GM18498 (cell line): ENCODE data around the gene ERCC2.

Experiments used
- ATAC-seq: cut with Tn5 transposase; IDR thresholded peaks from one replicate; pipeline ENCODE4 v1.9.1; 2021; ENCODE audit warnings: mild to moderate bottlenecking, moderate library complexity; ENCODE audit not compliant: unreplicated experiment

The ERCC2 gene

DNA sequence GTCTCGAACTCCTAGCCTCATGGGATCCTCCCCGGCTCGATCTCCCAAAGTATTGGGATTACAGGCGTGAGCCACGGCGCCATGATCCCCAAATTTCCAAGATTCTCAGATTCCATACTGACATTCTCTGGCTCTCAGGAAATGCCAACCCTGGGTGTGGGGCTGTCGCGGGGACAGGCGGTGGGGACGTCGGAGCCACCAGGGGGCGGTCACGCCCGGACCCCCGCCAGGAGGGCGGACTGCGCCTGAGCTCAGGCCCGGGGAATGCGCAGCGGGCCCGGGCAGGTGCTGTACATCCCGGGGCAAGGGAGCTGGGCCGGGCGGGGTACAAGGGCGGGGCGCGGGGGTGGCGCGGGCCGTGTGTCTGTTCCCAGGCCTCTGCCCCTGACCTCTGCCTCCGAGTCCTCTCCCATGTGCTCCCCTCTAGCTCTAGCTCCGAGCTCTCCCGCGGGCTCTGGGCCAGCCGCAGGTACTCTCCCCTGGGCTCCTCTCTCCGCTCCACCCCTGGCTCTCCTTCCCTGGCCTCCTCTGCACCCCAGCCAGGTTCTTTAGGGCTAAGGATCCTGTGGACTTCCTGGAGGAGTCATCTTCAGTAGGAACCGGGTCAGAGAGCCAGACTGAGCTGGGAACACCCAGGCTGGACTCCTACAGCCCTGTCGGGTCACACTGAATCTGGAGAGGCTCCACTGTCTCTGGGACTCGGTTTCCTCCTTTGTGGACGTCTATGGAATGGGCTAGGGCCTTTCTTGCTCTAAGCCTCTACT lies 32.1 kb upstream of the ERCC2 start:
- no peak for ATAC-seq

DNA sequence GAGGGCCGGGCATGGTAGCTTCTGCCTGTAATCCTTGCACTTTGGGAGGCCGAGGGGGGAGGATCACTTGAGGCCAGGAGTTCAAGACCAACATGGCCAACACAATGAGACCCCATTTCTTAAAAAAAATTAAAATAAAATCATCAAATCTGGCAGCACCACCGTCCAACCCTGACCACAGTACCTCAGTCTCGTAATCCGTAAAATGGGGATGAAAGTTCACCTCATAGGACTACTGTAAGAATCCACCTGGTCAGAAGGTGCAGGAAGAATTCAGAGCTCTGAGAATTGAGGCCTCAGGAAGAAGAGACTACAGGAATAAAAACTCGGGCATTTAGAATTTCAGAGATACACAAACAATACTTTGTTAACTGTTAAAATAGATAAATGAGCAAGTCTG lies 31.4 kb upstream of the ERCC2 start:
- ATAC-seq = no peak

DNA sequence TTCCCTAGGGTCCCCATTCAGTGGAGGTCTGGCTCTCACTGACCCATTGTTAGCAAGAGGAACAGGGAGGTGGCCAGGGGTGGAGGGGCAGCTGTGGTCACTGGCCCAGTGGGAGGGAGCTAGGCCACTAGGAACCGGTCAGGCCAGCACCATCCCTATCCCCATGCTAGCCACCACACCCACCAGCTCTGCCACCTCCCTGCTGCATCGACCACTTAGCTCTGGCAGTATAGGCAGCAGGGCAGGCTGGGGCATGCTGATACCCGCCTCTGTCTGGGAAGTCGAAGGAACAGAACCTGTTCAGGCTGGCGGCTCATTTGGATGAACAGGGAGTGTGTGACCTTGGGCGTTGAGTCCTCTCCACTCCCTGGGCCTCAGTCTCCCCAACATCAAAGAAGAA lies 29.8 kb upstream of the ERCC2 start:
- ATAC-seq = no peak

DNA sequence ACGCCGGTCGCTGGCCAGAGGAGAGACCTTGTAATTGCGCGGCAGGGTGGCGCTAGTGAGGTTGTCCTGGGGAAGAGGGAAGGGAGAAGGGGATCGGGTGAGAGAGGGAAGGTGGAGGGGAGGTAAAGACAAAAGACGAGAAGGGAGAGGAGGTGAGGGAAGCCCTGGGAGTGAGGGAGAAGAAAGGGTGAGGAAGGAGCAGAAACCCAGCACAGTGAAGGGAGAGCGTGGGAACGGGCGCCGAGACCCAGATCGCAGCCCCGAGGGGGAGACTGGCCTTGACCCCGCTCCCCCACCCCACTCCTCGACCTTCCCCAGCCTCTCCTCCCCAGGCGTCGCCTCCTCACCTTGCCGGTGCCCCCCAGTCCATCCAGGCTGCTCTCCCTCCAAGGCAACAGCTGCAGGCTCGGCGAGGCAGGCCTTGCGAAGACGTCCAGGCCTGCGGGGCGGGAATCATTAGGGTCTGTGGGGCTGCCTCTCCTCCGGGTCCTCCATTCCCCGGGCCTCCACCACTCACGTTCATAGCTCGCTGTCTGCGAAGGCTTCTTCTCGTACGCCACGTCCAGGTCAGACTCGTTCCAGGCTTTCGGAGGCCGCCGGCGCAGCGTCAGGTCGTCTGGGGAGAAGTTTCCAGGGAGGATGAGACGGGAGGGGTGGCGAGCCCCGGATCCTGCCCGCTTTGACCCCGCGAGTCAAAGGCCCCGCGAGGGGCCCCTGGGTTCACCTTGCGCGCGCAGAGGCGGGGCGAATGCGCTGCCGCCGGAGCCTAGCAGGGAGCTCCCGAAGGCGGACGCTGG lies 25.6 kb upstream of the ERCC2 start:
- no peak for ATAC-seq

DNA sequence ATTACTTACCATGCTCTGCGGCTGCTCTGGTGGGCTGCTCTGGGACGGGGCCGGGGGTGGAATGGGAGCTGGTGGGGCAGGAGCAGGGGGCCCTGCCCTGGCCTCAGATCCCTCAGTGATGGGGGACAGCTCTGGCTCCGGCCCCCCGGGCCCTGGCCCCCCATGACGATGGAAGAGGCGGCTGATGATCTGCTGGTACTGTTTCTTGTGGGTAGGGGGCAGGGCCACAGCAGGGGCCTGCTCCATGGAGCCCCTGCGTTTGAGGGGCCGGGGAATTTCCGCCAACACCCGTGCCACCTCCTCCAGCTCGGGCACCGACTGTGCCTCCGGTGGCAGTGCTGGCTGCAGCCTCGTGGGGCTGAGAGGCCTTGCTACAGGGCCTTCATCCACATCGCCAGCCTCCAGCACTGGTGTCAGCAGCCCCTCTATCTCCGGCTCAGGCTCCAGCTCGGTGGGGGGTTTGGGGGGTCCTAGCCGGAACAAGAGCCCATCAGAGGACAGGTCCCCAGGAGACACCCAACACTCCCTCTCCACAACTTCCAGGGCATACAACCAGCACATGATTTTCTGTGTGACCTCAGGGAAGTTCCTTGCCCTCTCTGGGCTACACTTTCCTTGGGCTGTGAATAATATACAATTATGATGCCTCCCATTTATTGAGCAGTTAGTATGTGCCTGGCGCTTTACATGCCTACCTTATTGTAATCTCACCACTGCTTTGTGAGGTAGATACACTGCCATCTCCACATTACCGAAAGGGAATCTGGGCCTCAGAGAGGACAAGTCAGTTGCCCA lies 21.7 kb upstream of the ERCC2 start:
- ATAC-seq = no peak

DNA sequence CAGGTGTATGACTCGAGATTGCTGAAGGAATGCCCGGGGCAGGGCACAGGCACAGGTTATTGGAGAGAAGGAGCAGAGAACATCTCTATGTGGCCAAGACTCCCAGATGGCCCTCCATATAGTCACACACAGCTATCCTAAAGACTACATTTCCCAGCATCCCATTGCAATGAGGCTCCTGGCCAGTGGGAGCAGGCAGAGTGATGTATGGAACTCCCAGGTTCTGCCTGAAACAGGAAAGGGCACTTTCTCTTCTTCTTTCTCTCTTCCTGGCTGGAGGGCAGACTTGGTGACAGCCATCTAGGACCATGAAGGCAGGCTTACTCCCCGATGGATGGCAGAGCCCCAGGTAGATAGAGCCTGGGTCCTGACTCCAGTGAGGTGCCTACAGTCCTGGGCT lies 21.0 kb upstream of the ERCC2 start:
- no peak for ATAC-seq

DNA sequence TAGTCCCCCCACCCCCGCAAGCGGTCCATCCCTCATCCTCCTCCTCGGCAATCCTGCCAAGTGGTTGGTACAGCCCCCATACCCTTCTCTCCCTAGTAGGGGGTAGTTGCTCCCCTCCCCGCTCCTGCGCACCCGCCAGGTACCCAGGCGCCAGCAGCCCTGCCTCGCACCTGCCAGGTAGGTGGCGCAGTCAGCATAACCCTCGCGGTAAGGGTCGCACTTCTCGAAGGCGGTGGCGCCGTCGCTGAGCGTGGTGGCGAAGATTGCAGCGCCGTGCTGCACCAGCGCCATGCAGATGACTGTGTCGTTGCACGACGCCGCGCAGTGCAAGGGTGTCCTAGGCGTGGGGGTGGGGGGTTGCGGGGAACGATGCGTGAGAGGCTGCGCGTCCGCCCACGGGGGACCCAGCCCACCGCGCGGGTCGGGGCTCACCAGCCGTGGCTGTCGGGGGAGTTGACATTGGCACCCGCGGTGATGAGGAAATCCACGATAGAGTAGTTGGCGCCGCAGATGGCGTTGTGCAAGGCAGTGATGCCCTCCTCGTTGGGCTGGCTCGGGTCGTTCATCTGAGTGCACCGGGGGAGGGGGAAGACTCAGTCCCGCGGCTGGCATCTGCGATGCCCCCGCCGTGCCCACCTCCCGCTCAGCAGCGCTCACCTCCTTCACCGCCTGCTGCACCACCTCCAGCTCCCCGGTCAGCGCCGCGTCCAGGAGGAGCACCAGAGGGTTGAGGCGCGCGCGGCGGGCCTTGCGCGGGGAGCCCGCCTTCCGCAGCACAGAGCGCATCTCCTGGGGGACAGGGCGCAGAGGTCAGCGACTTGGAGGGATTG lies 15.2 kb upstream of the ERCC2 start:
- no peak for ATAC-seq

DNA sequence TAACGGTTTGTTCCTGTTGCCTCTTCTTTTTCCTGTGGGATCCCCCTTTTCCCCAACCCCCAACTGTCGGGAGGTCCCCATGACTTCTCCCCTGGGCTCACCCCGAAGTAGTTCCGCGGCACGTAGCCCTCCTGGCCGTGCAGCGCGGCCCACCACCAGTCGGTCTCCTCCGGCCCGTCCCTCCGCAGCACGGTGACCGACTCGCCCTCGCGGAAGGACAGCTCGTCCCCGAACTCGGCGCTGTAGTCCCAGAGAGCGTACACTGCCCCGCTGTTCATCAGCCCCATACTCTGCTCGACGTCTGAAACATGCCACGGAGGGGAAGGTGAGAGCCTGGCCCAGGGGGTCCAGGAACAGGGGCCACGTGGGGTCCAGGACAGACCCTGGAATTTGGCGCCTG lies 12.1 kb upstream of the ERCC2 start:
- ATAC-seq = no peak

DNA sequence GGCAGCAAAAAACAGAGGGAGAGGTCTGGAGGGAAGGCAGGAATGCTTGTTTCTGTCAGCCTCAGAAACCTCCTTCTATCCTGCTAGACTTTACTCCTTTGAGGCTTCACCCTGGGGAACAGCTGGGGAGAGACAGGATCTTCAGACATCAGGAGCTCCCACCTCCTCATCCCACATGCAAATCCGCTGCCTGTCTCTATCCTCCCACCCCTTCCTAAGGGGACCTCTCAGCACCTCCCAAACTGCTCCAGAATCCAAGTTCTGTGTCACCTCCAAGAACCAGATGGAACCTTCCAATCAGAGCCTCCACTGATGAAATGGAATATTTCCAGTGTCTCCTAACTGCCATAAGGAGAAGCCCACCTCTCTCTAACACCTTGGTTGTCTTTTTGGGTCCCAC lies 9.7 kb upstream of the ERCC2 start:
- no peak for ATAC-seq

DNA sequence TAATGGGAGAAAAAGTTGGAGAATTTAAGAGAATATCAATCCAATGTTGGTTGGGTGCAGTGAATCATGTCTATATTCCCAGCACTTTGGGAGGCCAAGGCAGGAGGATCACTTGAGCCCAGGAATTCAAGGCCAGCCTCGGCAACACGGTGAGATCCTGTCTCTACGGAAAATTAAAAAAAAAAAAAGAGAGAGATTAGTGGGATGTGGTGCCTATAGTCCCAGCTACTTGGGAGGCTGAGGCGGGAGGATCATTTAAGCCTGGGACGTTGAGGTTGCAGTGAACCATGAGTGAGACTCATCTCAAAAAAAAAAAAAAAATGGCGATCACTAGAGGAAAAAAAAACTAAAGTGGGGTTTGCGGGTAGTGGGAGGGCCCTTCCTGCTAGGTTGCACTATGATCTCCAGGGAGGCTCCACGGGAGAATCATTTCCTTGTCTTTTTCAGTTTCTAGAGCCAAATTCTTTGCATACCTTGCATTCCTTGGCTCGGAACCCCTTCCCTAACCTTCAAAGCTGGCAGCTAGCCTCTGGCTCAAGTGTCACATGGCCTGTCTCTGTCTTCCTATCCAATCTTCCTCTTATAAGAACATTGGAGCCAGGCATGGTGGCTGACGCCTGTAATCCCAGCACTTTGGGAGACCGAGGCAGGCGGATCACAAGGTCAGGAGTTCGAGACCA lies 5.8 kb upstream of the ERCC2 start:
- ATAC-seq = no peak

DNA sequence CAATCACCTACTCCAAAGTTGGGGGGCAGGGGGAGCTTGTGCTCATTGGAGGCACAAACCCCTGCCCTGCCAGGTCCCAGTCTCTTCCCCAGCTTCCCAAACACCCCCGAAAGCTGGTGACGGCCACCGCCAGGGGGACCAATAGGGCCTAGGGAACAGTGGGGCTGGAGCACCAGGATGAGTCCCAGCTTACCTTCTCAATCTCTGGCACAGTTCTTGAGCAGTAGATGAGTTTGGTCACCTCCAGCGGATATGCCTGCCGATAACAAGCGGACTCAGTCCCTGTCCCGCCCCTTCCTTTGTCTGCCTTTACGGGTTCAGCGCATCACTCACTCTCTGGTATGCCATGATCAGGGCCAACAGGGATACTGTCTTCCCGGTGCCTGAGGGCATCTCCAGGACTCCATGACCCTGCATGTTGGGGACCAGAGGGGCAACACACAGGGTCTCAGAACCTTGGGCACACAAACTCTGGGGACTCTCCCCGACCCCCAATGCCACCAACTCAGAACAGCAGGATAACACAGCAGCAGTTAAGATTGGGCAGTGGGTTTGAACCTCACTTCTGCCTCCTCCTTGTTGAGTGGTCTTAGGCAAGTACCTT lies 1.5 kb downstream of the ERCC2 start:
- ATAC-seq = no peak

DNA sequence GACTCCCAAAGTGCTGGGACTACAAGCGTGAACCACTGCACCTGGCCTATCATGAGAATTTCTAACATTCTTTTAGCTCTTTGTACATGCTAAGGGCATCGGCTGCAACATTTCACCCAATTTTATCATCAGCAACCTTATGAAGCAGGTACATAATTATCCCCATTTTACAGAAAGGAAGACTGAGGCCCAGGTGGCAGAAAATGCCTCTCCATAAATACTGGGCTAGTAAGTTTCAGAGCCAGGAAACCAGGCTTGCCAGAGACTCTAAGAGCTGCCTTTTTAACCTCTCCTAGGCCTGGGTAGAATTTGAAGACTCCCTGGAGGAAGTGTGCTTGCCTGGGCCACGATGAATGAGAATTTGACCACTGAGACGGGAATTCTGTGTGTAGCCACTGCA lies 2.2 kb downstream of the ERCC2 start:
- ATAC-seq = no peak

DNA sequence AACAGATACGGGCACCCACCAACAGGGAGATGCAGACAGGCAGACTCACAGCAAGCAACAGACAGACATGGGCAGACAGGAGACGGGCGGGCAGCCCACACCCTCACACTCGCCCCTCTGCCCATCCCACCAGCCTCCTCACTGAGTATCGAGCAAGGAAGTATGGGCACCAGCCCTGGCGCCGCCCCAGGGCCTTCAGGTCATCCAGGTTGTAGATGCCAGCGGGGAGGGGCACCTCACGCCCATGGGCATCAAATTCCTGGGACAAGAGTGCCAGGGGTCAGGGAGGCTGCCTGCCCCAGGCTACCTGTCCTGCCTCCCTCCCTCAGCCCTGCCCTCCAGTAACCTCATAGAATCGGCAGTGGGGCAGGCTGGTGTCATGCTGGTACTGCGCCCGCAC lies 5.7 kb downstream of the ERCC2 start:
- no peak for ATAC-seq

DNA sequence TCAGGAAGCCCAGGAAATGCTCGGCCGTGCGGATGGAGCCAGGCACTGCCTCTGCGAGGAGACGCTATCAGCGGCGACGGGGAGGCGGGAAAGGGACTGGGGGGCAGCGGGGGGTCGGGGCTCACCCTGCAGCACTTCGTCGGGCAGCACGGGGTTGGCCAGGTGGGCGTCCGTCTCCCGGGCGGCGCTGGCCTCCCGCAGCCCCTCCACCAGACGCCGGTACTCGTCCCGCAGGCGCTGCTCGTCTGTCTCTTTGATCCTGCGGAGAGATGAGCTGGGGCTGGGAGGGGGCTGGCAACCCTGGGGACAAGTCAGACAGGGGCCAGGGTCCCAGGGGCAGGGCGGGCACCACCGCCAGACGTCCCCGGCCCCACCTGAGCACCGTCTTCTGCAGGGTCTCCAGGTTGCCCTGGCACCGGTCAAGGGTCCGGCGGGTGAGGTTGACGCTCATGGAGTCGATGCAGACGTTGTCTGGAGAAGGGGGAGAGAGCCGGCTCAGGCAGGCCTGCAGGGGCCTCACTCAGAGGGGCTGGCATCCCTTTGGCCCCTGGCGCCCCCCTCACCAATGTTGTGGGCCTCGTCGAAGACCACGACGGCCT lies 6.4 kb downstream of the ERCC2 start:
- ATAC-seq = no peak

DNA sequence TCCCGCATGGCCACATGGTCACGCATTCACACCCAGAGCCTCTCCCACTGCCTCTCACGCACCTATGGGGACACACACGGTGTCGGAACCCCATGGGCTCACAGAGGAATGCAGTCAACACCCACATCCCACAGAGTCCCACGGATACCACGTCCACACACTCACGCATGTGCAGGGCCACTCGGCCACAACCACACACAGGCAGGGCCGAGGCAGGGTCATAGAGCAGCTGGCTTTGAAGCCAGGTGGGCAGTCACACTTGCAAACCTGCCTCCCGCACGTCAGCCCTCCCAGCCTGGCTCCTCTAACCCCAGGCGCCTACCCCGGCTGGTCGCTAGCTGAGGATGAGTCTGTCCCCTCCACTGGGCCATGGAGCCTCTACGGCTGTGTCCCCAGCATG lies 8.1 kb downstream of the ERCC2 start:
- ATAC-seq = no peak

DNA sequence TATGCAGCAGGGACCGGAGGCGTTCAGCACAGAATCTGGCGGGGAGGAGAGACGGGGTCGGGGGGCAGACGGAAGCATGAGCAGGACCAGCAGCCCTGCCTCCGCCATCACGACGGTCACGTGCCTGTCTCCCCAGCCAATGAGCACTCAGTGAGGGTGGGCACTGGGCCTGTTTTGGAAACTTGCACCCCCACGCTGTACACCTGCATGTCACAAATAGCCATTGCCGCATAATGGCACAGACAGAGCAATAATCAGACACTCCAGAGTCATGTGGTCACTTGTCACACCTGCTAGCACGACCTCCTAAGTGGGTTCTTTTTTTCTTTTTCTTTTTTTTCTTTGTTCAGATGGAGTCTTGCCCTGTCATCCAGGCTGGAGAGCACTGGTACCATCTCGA lies 8.8 kb downstream of the ERCC2 start:
- ATAC-seq = no peak

DNA sequence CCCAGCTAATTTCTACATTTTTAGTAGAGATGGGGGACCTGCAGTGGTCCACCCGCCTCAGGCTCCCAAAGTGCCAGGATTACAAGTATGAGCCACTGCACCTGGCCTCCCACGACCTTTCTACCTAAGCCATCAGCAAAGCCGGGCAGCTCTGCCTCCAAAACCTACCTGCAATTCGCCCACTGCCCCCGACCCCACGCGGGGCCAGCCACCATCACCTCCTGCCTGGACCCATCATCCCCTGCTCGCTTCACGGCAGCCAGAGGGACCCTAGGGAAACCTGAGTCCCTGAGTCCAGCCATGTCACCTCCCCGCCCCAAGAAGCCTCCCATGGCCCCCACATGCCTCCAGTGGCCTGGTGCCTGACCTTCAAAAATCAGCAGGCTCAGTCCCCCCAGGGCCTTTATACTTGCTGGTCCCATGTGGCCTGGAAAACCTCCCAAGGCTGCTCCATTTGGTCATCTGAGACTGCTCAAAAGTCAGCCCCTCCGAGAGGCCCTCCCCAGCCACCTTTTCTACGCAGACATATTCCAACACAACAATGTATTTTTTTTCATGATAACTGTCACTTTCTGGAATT lies 12.1 kb downstream of the ERCC2 start:
- no peak for ATAC-seq

DNA sequence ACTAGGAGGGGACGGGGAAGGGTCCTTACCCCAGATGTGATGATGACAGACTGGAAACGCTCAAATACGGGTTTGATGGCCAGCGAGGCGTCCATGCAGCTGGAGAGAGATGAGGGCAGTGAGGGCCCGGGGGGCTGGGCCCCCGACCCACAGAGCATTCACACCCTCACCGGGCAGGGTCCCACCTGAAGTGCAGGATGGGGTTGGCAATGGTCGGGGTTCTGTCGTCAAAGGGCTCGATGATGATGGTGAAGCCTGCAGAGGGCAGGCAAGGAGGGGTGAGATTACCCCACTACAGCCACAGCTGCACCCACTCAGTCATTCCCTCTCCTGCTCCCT lies 13.0 kb downstream of the ERCC2 start:
- ATAC-seq = no peak

DNA sequence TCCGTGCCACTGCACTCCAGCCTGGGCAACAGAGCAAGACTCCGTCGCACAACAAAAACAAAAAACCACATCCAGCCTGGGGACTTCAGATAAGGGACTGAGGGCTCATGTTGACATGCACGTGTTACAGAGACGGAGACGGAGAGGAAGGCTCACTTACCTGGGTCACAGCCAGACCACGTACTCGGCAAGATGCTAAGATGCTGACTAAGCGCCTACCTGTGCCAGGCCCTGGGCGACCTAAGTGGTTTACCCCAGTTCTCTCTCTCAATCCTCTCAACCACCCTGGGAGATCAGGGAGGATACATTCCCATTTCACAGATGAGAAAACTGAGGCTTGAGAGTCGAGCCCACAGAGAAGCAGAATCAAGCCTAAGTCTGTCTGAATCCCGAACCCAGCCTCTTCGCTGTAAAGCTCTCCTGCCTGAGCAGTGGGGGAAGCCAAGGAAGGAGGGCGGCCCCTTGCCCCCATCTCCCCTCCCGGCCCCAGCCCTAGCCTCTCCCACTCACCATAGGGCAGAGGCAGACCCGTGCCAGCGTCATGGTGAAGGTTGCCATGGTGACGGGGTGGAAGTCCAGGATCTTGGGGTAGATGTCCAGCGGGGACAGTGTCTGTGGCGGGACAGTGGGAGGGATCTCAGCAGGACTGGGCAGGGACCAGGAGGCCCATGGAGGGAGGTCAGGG lies 13.5 kb downstream of the ERCC2 start:
- ATAC-seq = no peak
